HG03025 (cell line): ENCODE data around the gene RASA2.
"Not testable (repeated sequence)": the region's sequence is repeated elsewhere in the genome, so short reads cannot be mapped to it uniquely, and the experiment has no call there.

ENCODE experiments used
- ATAC-seq: cut with Tn5 transposase; IDR thresholded peaks from one replicate; pipeline ENCODE4 v1.9.1; 2021; ENCODE audit warnings: mild to moderate bottlenecking, moderate library complexity; ENCODE audit not compliant: unreplicated experiment, low FRiP score

The RASA2 gene

GRCh38 chr3:141457624-141458236 is 29.1 kb upstream of the RASA2 start:
- no peak for ATAC-seq

GRCh38 chr3:141459008-141459407 is 27.8 kb upstream of the RASA2 start:
- no peak for ATAC-seq

GRCh38 chr3:141460097-141460704 is 26.6 kb upstream of the RASA2 start:
- ATAC-seq = no peak

GRCh38 chr3:141462176-141462859 is 24.5 kb upstream of the RASA2 start:
- ATAC-seq = no peak

DNA sequence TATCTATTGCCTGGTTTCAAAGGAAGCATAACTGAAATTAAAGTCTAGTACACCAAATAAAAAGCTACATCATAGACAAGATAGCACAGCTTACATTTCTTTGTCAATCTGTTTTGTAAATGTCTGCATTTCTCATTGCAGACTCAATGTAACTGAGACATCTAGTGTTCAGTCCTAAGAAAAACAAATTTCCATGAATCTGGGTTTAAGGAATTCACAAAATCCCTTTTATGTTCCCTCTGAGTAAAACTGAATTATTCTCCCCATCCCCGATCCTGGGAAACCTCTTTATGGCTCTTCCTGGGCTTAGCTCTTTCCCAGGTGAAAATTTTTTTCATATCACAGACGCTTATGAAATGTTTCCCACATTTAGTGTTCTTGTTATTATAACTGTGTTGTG is 21.6 kb upstream of the RASA2 start:
- ATAC-seq = no peak

DNA sequence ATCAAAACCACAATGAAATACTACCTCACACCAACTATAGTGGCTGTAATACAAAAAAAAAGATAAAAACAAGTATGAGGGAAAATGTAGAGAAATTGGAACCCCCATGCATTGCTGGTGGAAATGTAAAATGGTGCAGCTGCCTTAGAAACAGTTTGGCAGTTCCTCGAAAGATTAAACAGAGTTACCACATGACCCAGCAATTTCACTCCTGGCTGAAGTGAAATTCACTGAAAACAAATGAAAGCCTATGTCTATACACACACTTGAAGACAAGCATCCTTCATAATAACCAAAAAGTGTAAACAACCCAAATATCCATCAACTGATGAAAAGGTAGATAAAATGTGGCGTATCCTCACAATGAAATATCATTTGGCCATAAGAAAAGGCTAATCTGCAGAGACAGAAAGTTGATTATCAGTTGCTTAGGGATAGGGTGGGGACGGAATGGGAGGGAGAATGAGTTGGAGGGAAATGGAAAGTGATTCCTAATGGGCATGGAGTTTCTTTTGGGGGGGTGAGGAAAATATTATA is 20.1 kb upstream of the RASA2 start:
- no peak for ATAC-seq

DNA sequence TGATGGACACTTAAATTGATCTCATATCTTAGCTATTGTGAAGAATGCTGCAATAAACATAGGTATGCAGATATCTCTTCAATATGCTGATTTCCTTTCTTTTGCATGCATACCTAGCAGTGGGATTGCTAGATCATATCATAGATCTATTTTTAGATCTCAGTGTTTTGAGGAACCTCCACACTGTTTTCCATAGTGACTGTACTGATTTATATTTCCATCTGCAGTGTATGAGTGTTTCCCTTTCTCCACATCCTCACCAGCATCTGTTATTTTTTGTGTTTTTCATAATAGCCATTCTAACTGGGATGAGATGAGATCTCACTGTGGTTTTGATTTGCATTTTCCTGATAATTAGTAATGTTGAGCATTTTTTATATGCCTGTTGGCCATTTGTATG is 17.1 kb upstream of the RASA2 start:
- ATAC-seq = no peak

DNA sequence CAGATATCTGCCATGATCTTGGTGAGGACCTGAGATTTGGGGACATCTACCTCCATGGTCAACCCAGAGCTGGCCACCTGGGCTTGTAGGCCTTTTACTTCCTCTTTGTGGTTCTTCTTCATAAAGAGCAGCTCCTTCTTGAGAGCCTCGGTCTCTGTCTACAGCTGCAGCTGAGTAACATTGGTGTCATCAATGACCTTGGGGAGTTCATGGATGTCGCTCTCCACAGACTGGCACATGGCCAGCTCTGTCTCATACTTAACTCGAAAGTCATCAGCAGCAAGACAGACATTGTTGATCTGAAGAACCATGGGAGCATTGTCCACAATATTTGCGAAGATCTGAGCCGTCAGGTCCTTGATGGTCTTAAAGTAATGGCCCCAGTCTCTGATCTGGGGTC is 15.7 kb upstream of the RASA2 start:
- no peak for ATAC-seq

DNA sequence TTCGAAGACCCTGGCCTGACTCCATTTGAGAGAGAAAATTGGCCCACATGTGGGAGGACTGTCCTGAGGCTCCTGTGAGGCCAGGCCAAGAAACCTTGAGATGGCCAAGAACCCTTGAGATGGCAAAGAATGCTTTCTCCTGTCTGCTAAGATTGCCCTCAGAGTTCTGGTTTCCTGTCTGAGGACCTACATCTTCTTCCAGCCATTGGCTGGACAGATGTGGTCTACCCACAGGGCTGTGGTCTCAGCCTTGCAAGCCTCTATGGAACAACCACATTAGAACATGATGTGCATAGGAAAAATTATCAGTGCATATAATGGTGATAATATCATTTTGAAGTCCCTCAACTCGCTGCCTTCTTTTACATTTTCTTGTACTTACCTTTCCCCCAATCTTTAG is 10.8 kb upstream of the RASA2 start:
- no peak for ATAC-seq

- ATAC-seq = no peak
Observed at GRCh38 chr3:141477224-141477623, 9.6 kb upstream of the RASA2 start.

DNA sequence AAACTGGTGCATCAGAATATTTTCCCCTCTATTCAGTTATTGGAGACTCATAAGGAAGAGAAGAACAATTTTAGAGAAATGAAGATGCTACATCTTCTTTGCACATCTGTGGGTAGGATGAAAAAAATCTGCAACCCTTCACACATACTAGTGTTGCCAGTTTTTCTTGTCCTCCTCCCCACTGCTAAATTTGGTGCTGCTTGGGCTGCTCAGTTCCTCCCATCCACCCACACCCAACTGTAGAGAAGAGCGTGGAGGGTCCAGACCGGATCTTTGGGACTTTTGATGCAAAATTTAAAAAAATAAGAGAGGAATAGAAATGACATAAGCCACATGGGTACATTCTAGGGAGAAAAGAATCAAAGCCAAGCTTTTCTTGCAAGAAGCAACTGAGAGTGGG is 8.7 kb upstream of the RASA2 start:
- ATAC-seq = no peak

- not testable (repeated sequence) for ATAC-seq
Observed at GRCh38 chr3:141478840-141479239, 8.0 kb upstream of the RASA2 start.

DNA sequence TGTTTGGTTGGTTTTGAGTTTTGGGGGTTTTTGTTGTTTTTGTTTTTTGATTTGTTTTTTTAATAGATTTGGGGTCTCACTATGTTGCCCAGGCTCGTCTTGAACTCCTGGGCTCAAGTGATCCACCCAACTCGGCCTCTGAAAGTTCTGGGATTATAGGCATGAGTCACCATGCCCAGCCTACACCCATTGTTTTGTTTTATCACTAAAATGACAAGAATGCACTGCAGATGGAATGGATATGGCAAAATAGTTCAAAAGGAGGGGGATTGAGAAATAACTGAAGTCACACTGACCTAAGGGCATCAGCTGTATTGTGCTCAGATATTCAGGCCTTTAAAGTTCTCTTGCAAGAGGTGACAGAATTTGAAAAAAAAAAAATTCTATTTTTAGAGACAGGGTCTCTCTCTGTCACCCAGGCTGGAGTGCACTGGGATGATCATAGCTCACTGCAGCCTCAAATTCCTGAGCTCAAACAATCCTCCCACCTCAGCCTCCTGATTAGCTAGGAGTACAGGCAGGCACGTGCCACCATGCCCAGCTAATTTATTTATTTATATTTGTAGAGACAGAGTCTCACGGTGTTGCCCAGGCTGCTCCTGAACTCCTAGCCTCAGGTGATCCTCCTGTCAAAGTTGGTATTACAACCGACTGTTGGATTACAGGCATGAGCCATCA is 4.4 kb upstream of the RASA2 start:
- ATAC-seq = no peak

- ATAC-seq = no peak
Observed at GRCh38 chr3:141484701-141485287, 2.0 kb upstream of the RASA2 start.

GRCh38 chr3:141485641-141486495 is 959 bp upstream of the RASA2 start:
- ATAC-seq = no peak

DNA sequence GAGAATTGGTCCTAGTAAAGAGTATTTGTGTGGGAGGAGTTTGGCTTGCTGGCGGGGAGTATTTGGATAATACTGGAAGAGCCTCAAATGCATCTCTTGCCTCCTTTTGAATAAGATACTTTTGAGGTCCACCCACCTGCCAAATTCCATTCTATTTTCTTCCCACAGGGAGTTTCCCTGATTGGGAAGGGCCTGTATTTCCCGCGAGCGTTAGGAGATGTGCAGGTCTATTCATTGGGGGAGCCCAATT is 406 bp upstream of the RASA2 start:
- no peak for ATAC-seq

GRCh38 chr3:141487521-141488252 is 860 bp downstream of the RASA2 start:
- peak; percentile 76 for ATAC-seq

GRCh38 chr3:141489203-141489602 is 2.4 kb downstream of the RASA2 start:
- no peak for ATAC-seq

GRCh38 chr3:141491081-141491480 is 4.3 kb downstream of the RASA2 start:
- no peak for ATAC-seq

- ATAC-seq = no peak
Observed at GRCh38 chr3:141491929-141492328, 5.1 kb downstream of the RASA2 start.
